Camera-type eye (tissue), 1 donor: ENCODE results near the gene TRIM62. TPM values are rescaled to one million over a fixed set of nuclear protein-coding genes. Genes with fewer than 3 reads are reported as not detected.

ENCODE experiments used
- total RNA-seq: library from RNA; depleted of rRNA; stranded (reverse); fragments of >200 nt; gene quantifications from one replicate; pipeline ENCODE4 v1.2.3, GENCODE V29; 2014

TRIM62 gene
- total RNA-seq: 6.0 TPM

GRCh38 chr1:33181921-33182341 lies at the start of gene TRIM62:
TRIM62 (minus strand) TSS chr1:33182043; CDS start chr1:33181432, 611 bp downstream.

Other genes with a start within 250 kb of the TRIM62 start
- 23.7 TPM for gene RNF19B, start 217.2 kb downstream of the TRIM62 start, total RNA-seq
- gene AK2, start 145.2 kb downstream of the TRIM62 start, total RNA-seq: 114 TPM
- gene AZIN2, start 100.9 kb downstream of the TRIM62 start, total RNA-seq: 14.5 TPM
- gene ZNF362, start 74.4 kb upstream of the TRIM62 start, total RNA-seq: 21.8 TPM
- gene A3GALT2, start 139.1 kb upstream of the TRIM62 start, total RNA-seq: 0.66 TPM
- 137 TPM for gene PHC2, start 249.1 kb upstream of the TRIM62 start, total RNA-seq